Activated CD4-positive, CD25-positive, alpha-beta regulatory T cell treated with anti-CD3 and anti-CD28 coated beads, Interleukin-2, amount 50 U/mL, for 16 hours (primary cell): ENCODE measurements around the gene HNRNPUL1.

Source experiments
- DNase-seq: peaks from one replicate; pipeline ENCODE4 v3.0.0-alpha.2; 2020; ENCODE audit warnings: low read depth, low spot score

Gene HNRNPUL1

GRCh38 chr19:41308450-41309179, 44.4 kb downstream of the HNRNPUL1 start:
- DNase-seq: peak; percentile 91

- DNase-seq: no peak
Observed at GRCh38 chr19:41309180-41310032, 45.2 kb downstream of the HNRNPUL1 start.

DNA sequence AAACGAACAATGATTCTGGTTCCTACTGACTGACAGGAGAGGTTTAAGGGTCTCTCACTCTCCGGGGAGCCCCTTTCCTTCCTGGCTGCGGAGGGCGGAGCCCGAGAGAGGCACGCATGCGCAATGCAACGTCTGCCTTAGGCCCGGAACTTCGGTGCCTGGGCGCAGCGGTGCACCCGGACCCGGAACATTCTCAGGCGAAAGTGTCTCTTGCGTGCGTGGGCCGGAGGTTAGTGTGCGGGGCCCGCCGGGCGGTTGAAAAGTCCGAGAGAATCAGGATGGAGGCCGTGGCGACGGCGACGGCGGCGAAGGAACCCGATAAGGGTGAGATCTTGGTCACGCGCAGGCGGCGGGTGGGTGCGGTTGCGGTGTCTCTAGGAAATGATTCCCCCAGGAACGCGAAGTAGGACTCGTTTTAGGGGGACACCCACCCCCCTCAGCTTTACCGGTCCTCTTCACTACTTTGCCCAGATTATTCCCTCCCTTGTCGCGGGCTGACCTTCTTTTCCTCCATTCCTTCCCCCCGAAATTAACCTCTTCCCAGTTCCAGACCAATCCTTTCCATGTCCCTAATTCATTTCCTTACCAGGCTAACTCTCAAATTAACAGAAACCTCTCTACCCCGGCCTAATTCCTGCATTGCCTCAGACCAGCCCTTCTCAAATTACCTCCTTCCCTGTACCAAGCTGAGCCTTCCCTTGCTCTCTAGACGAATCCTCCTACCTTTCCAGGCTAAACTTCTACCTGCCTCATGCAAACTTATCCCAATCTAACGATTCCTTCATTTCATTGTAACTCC, 46.1 kb downstream of the HNRNPUL1 start, which contains the start of gene CCDC97:
Gene CCDC97 (plus strand): TSS at position 140 of the 799 bp plus-strand sequence. CDS start 139 bp downstream, at position 279.
- peak; percentile 76 for DNase-seq

DNA sequence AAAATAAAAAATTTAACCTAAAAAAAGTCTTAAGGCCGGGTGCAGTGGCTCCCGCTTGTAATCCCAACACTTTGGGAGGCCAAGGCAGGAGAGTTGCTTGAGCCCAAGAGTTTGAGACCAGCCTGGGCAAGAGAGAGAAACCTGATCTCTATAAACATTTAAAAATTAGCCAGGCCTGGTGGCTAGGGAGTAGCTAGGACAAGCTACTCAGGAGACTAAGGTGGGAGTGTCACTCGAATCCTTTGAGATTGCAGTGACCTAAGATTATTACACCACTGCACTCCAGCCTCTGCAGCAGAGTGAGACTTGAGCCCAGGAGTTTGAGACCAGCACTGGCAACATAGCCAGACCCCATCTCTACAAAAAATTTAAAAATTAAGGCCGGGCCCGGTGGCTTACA, 46.9 kb downstream of the HNRNPUL1 start:
- DNase-seq: no peak

DNA sequence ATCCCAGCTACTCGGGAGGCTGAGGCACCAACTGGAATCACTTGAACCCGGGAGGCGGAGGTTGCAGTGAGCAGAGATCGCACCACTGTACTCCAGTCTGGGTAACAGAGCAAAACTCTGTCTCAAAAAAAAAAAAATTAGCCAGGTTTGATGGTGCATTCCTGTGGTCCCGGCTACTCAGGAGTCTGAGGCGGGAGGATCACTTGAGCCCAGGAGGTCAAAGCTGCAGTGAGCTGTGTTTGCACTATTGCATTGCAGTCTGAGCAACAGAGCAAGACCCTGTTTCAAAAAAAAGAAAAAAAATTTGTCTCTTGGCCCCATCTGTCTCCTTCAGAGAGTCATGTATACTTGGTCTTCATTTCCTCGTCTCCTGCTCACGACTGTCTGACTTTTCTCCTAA, 47.4 kb downstream of the HNRNPUL1 start:
- no peak for DNase-seq

GRCh38 chr19:41316306-41316920, 52.2 kb downstream of the HNRNPUL1 start:
- DNase-seq: no peak

DNA sequence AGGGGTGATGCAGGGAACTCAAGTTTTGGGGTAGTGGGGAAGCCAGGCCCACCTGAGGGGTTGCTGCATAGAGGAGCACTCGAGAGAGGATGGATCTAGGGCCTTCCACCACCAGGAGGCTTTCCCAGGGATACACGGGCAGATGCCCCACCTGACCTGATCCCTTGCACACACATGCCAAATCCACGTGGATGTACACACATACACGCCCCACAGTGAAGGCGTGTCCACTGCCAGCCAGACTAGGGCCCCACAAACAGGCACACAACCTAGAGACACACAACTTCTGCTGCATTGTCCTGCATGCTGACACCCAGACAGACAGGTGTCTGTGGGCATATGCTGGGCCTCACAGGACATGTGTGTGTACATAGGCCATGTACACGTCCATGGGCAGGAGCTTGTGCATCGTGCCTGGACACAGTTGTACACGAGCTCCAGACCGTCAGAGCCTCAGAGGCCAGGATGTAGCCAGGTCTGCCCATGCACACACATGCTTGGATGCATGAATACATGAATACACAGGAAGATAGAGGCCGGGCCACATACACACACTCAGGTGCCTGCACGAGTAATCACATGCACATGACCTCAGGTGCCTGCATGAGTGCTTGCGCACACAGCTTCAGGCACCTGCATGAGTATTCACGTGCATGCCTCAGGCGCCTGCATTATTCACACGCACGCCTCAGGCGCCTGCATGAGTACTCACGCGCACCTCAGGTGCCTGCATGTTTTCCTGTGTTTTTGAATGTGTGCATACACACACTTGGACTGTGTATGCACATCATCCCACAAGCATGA, 54.7 kb downstream of the HNRNPUL1 start:
- DNase-seq: no peak

DNA sequence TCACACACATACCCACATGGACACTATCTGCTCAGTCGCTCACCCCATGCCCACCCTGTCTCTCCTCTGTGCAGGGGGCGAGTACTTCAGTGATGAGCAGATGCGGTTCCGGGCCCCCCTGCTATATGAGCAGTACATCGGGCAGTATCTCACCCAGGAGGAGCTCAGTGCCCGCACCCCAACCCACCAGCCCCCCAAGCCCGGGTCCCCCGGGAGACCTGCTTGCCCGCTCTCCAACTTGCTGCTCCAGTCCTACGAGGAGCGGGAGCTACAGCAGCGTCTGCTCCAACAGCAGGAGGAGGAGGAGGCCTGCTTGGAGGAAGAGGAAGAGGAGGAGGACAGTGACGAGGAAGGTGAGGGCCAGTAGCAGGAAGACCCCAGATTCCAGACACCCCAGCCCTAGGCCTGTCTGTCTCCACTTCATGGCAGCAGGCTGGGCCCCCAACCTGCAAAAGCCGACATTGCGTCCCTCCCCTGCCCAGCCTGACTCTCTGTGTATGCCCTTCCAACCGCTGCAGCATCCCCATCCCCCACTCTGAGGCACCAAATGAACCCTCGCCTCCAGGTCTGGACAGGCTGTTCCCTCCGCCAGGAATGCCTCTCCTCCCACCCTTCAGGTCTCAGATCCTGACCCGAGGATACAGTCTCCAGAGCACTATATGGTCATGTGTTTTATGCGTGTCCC, 55.5 kb downstream of the HNRNPUL1 start:
- DNase-seq: no peak

DNA sequence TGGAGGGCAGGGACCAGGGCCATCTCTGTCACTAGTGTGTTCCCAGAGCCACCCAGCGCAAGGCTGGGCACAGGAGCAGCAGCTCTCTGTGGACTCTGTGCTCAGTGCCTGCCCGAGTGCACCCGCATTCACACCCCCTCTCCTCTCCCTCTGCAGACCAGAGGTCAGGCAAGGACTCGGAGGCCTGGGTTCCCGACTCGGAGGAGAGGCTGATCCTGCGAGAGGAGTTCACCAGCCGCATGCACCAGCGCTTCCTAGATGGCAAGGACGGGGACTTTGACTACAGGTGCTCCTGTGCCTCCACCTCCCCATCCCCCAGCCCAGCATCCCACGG, 56.0 kb downstream of the HNRNPUL1 start:
- no peak for DNase-seq

GRCh38 chr19:41320568-41320967, 56.4 kb downstream of the HNRNPUL1 start:
- DNase-seq: no peak

DNA sequence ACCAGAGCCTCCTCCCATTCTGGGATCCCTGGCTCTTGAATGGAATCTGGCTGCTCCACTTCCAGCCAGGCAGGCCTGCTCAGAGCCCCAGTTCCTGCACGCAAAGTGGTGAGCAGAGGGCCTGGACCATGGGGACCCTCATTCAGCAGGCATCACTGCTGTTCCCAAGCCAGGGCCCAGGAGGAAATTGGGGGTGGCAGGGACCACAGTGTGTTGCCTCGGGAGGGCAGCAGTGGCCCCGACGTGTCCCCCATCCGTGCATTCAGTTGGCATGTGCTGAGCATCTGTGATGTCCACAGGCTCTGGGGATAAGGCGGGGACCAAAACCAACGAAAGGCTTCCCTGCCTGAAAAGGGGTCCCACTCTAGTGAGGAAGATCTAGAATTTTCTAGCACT, 57.0 kb downstream of the HNRNPUL1 start:
- DNase-seq: no peak

GRCh38 chr19:41321600-41322270, 57.6 kb downstream of the HNRNPUL1 start:
- no peak for DNase-seq

DNA sequence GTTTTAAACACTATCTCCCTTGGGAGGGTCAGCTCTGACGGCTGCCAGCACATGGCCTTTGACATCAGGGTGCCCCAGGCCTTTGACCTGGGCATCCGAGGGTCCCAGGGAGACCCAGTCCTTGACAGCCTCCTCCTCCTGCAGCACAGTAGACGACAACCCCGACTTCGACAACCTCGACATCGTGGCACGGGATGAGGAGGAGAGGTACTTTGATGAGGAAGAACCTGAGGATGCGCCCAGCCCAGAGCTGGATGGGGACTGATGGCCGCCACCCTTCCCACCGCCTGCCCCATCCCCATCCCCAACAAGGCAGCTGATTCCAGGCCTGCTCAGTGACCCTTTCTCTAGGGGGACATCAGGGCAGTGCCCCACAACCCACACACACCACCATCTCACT, 58.3 kb downstream of the HNRNPUL1 start:
- no peak for DNase-seq

DNA sequence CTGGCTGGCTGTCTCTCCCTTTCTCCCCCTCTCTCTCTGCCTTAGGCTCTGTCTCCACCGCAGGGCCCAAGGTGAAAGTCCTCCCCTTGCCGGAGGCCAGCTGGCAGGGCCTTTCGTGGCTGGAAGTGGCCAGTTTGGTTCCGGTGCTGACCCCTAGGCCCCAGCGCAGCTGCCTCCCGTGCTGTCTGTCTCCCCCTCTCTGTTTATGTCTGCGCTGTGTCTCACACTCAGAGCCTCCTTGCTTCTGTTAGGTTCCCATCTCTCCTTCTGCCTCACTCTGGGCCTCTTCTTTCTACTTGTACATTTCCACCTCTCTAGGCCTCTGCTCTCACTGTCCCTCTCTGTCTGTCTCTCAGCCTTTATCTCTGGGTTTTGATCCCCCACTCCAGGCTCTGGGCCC, 58.9 kb downstream of the HNRNPUL1 start:
- DNase-seq: no peak

DNA sequence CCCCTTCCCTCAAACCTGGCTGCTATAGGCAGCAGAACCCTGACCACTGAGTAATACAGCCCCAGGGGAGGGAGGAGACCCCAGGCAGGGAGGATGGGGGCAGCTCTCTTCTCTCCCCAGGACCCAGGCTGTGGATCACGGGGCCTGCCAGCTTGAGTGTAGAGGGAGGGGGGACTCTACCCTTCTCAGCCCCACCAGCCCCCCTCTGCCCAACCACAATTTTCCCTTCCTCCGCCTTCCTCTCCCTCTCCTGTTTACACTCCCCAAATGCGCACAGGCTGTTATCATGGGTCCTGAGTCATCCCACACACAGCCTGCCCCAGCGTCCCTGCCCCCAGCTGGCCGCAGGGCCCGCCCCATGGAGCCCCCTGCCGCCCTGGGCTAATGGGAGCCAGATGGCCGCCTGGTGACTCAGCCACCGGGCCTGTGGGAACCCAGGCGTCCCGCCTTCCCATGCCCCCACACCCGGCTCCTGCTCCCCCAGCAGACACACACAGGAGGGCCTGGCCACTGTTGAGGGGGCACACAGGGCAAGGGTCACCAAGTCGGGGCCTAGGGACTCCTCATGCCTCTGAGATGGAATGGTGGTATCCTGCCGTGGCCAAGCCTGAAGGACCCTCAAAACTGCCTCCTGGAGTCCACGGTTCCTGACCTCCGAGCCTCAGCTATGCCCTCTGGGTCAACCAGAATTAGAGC, 59.4 kb downstream of the HNRNPUL1 start:
- DNase-seq: no peak

GRCh38 chr19:41324231-41324702, 60.1 kb downstream of the HNRNPUL1 start:
- no peak for DNase-seq

DNA sequence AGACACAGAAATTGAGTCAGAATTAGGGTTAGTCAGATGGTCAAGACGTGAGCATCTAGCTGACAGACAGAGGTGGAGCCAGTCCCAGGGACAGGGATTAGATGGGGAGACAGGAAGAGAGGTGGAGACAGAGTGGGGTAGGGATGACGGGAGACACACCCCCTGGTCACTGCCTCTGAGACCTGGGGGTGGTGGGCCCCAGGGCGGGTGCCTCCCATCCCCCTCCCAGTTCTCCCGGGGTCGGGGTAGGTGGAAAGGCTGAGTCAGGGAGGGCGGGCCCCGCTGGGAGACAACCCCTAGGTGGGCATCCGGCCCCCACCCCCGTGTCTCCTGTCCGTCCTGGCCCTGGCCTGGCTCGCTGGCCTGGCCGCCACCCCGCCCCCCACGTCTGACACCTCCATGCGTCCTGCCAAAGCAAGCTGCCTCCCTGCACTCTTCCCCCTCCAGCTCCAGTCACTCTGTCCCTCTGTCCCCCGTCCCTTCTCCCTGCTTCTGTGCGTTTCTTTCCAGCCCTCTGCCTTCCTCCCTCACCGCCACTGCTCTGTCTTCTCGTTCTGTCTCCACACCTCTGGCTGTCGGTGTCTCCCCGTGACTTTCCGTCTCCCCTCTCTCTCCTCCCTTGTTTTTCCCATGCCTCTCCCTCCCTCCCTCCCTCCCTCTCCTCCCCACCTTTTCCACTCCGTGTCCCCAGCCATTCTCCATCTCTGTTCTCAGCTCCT, 60.9 kb downstream of the HNRNPUL1 start:
- DNase-seq: no peak

- no peak for DNase-seq
Observed at GRCh38 chr19:41325640-41325946, 61.4 kb downstream of the HNRNPUL1 start.
